A549 treated with ZK216348 at 1 μM for 4 hours (cell line): Measurements from ENCODE around the gene SMPX. TPM values are rescaled to one million over a fixed set of nuclear protein-coding genes. Genes with fewer than 3 reads are reported as not detected.

Experiments
- total RNA-seq: library from RNA; stranded (reverse); fragments of 200-300 nt; extraction: Qiagen RNA extraction; gene quantifications from 5 replicates; pipeline ENCODE4 v1.2.3, GENCODE V29; 2022; ENCODE audit warnings: low read depth

Gene SMPX
- not detected in 5 replicates for total RNA-seq

GRCh38 chrX:21757960-21758359 is at the start of gene SMPX:
SMPX (minus strand) TSS chrX:21758116; CDS start chrX:21754290, 3,826 bp downstream.

GRCh38 chrX:21658152-21658737 is 99.7 kb downstream of the SMPX start, which contains the start of gene KLHL34:
KLHL34 (minus strand) TSS chrX:21658330; CDS start chrX:21657788, 542 bp downstream.

Other genes starting within 250 kb of the SMPX start
- gene KLHL34, start 99.8 kb downstream of the SMPX start, total RNA-seq = not detected in 5 replicates
- 15.4 to 30.1 TPM (median 23.9 TPM) in 5 replicates for gene MBTPS2, start 81.5 kb upstream of the SMPX start, total RNA-seq
- gene YY2, start 97.9 kb upstream of the SMPX start, total RNA-seq = 1.9 to 2.8 TPM (median 2.4 TPM) in 5 replicates
- 190 to 237 TPM (median 200 TPM) in 5 replicates for gene SMS, start 182.6 kb upstream of the SMPX start, total RNA-seq